ENCODE measurements around the gene AQP12A.
"Not testable (repeated sequence)": the region's sequence is repeated elsewhere in the genome, so short reads cannot be mapped to it uniquely, and the experiment has no call there.

Gene AQP12A

GRCh38 chr2:240662681-240663080, 29.0 kb upstream of the AQP12A start:
- DNase-seq (ENCODE audit: low read depth in 2 of 2), result no peak

DNA sequence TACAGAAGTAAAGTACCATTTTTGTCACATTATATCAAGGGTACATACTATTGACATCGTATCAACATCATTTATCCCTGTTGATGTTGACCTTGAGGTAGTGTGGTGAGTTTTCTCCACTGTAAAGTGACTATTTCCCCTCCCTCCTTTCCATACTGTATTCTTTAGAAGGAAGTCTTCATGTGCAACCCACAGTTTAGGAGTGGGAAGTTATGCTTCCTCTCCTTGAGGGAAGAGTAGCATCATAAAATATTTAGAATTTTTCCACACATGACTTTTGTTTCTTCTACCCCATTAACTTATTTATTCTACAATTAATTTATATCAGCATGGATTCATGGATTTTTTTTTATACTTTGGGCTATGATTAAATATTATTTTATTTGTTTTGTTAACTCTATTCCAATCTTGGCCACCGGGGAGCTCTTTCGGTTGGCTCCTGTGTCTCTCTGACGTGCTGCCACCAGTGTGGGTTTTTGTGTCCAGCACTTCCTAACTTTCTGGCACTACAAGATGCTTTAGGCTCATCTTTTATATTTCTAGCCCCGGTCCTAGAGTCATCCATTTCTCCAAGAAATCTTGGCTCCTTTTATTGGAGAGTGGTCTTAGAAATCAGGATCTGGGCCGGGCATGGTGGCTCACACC, 28.0 kb upstream of the AQP12A start:
- DNase-seq (ENCODE audit: low read depth in 2 of 2), result no peak

- DNase-seq (ENCODE audit: low read depth in 2 of 2), result no peak
These were observed 27.0 kb upstream of the AQP12A start for GRCh38 chr2:240664622-240665021.

DNA sequence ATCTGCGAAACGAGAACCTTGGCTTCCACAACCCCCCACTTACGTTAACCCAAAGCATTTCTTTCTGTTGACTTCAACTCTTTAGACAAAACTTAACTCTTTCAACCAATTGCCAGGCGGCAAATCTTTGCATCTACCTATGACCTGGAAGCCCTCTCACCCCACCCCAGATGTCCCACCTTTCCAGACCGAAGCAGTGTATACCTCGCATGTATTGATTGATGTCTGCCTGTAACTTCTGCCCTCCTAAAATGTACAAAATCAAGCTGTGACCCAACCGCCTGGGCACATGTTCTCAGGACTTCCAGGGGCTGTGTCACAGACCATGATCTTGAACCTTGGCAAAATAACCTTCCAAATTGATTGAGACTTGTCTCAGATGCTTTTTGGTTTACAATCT, 21.3 kb upstream of the AQP12A start:
- no peak for DNase-seq (ENCODE audit: low read depth in 2 of 2)

GRCh38 chr2:240670950-240671349, 20.7 kb upstream of the AQP12A start:
- no peak for DNase-seq (ENCODE audit: low read depth in 2 of 2)

GRCh38 chr2:240672076-240672700, 19.5 kb upstream of the AQP12A start:
- DNase-seq (ENCODE audit: low read depth in 2 of 2), result no peak

GRCh38 chr2:240672701-240673190, 18.9 kb upstream of the AQP12A start:
- DNase-seq (ENCODE audit: low read depth in 2 of 2), result no peak

- not testable (repeated sequence) for DNase-seq (ENCODE audit: low read depth in 2 of 2)
These were observed 17.0 kb upstream of the AQP12A start for GRCh38 chr2:240674461-240675184.

- not testable (repeated sequence) for DNase-seq (ENCODE audit: low read depth in 2 of 2)
These were observed 16.3 kb upstream of the AQP12A start for GRCh38 chr2:240675345-240675744.

DNA sequence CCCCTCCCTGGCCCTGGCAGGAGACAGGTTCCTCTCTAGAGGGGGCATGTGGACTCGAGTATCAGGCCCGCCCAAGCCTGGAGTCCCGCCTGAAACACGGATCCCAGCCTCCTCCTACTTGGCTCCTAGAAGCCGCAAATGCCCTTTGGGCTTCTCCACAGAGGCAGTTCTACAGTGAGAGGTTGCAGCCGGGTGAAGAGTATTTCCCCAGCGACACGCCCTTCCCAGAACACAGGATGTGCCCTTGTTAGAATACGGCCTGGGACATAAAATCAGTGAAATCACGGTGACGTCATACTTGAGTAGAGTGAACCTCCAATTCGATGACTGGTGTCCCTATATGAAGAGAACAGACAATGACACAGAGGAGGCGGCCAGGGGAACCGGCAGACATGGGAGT, 13.6 kb upstream of the AQP12A start:
- not testable (repeated sequence) for DNase-seq (ENCODE audit: low read depth in 2 of 2)

DNA sequence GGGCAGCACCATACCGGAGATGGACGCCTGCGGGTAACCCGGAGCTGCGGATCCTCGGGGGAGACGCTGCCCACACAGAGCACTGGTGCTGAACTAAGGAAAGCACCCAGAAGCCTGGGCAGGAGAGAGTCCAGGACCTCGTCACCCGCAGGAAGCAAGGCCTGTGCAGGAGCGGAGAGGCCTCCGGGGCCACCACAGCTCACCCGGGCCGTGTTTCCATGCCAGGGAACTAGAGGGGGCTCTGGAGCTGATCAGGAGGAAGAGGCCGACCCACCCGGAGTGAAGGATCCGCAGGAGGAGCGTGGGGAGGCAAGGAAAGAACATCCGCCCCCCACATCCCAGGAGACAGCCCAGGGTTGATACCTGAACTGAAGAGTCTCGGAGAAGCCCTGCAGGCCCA, 12.8 kb upstream of the AQP12A start:
- DNase-seq (ENCODE audit: low read depth in 2 of 2), result not testable (repeated sequence)

DNA sequence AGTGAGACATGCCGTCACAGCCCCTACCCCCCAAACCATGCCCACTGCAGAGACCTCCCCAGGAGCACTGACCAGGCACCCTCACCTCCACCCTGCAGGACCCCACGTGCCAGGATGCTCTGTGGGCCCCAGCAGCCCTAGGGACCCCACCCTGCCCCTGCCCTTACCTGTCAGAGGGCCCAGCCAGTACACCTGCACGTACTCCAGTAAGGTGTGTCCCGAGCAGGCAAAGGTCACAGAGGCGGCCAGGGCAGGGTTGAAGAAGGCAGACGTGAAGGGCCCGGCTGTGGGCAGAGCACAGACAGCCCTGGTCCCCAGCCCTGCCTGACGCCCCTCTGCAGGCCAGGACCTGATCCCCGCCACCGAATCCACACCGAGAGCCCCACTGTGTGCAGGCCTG, 11.5 kb upstream of the AQP12A start:
- not testable (repeated sequence) for DNase-seq (ENCODE audit: low read depth in 2 of 2)

- DNase-seq (ENCODE audit: low read depth in 2 of 2), result not testable (repeated sequence)
These were observed 9.0 kb upstream of the AQP12A start, which contains the start of gene AQP12B for GRCh38 chr2:240682431-240683224. Gene AQP12B (minus strand): TSS chr2:240682885. CDS start chr2:240682837, 48 bp downstream.

GRCh38 chr2:240683329-240683979, 8.2 kb upstream of the AQP12A start:
- not testable (repeated sequence) for DNase-seq (ENCODE audit: low read depth in 2 of 2)

GRCh38 chr2:240683980-240684728, 7.5 kb upstream of the AQP12A start:
- not testable (repeated sequence) for DNase-seq (ENCODE audit: low read depth in 2 of 2)

DNA sequence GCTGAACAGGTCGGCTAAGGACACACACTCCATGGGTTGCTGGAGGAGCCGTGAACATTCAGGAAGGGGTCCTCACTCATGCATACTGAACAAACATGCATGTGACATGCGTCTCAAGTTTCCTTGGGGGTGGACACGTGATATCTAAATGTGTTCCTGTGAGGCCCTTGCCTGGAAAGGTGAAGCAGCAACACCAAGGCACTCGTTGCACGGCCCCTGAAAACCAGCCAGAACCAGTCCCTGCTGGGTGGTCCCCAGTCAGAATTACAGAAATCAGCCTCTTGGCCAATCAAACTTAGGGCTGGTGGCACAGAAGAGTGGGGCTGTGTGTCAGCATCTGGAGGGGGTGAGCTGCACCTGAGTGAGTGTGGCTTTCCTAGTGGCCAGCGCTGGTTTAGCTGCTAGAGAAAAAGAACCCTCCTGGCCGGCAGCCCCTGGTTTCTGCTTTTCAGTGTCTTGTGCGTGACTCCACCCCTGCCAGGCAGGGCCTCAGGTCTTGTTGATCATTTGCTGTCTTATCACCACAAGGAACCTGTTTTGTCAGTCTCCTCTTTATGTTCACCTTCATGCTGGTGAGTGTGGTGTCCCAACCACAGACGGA, 5.8 kb upstream of the AQP12A start:
- no peak for DNase-seq (ENCODE audit: low read depth in 2 of 2)

DNA sequence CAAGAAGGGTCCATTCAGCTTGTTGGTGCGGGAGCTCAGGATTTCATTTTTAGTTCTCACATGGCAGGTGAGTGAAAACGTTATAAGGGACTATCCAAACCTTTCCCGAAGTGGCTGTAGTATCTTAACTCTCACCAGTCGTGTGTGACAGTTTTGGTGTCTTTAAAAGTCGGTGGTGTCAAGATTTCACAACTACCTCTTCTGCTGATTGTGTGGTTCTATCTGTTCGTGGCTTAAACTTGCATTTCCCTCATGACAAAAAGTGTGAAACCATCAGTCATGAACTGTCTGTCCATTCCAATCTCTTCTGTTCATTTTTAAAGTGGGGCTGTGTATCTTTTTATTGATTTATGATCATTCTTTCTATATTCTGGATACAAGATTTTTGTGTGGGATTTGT, 5.2 kb upstream of the AQP12A start:
- no peak for DNase-seq (ENCODE audit: low read depth in 2 of 2)

DNA sequence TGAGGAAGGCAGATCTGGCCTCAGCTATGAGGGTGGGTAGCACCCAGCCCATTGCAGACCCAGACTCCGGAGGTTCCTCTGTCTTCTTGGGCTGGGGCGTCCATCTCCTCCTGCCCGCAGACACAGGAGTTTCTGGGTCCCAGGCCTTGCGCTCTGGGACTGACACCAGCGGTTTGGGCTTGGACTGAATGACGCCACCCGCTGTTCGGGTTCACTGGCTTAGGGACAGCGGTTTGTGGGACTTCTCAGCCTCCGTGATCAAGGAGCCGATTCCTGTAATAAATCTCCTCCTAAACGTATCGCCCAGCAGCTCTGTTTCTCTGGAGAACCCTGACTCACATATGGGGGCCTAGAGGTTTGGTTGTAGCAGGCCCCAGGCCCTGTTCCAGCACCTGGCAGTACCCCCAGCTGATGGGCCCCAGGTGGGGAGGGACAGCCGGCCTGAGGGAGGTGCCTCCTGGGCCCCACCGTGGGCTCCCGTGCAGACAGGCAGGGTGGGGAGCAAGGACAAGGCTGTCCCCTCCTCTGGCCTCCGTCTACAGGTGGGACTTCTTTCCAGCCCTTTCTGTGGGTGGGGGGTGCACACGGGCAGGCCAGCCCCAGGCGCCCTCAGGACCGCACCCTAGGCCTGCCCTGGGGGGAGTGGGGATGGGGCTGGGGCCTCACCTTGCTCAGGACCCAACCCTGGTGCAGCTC, 4.5 kb upstream of the AQP12A start:
- DNase-seq (ENCODE audit: low read depth in 2 of 2), result no peak

GRCh38 chr2:240687741-240688552, 3.7 kb upstream of the AQP12A start:
- no peak for DNase-seq (ENCODE audit: low read depth in 2 of 2)
